AG09309 (cell line): ENCODE measurements around the gene NAT16.
A peak's percentile ranks its signal among the peaks of the same experiment; 100 is the strongest.
"Not testable (repeated sequence)": the region's sequence is repeated elsewhere in the genome, so short reads cannot be mapped to it uniquely, and the experiment has no call there.

Source experiments
- DNase-seq: peaks from one replicate; pipeline ENCODE4 v3.0.0-alpha.2; 2010; ENCODE audit warnings: low read depth
- H3K4me3 ChIP-seq: 2 replicates; pipeline ENCODE4 v1.5.1; 2011; ENCODE audit warnings: mild to moderate bottlenecking, low read depth, low read length, moderate library complexity; ENCODE audit not compliant: control insufficient read depth
- TF ChIP-seq, protein P1 (sequence below): IDR thresholded peaks from 2 replicates; pipeline ENCODE4 v1.5.1; 2011; ENCODE audit warnings: mild to moderate bottlenecking, low read depth, low read length, inconsistent platforms; ENCODE audit not compliant: insufficient read depth, control insufficient read depth; ENCODE audit errors: missing control alignments

NAT16 gene

DNA sequence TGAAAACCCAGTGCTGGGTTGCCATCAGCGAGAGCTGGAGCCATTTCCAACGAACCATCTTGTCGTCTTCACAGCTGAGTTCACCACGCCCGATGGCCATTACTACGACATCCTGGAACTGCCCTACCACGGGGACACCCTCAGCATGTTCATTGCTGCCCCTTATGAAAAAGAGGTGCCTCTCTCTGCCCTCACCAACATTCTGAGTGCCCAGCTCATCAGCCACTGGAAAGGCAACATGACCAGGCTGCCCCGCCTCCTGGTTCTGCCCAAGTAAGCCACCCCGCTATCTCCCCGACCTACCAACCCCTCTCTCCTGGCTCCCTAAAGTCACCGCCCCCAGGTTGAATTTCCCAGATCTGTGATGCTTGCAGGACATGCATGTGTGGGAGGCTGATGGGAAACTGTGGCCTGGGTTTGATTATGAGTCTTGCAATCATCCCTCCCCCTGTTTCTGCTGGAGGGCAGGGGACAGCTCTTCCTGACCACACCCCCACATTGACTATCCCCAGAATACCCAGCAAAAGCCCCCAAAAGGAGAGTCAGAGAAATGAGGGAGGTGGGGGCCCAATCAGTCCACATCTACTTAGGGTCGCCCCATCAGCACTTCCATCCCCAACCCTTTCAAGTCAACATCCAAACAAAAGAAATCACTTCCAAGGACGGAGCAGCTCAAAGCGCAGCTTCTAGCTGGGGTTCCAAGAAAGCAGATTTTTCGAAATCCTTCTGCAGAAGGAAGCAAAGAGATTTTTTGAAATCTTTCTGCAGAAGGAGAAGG, 46.3 kb downstream of the NAT16 start:
- TF ChIP-seq, protein P1, sequence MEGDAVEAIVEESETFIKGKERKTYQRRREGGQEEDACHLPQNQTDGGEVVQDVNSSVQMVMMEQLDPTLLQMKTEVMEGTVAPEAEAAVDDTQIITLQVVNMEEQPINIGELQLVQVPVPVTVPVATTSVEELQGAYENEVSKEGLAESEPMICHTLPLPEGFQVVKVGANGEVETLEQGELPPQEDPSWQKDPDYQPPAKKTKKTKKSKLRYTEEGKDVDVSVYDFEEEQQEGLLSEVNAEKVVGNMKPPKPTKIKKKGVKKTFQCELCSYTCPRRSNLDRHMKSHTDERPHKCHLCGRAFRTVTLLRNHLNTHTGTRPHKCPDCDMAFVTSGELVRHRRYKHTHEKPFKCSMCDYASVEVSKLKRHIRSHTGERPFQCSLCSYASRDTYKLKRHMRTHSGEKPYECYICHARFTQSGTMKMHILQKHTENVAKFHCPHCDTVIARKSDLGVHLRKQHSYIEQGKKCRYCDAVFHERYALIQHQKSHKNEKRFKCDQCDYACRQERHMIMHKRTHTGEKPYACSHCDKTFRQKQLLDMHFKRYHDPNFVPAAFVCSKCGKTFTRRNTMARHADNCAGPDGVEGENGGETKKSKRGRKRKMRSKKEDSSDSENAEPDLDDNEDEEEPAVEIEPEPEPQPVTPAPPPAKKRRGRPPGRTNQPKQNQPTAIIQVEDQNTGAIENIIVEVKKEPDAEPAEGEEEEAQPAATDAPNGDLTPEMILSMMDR: no peak
- peak overlapping the region; percentile 4; the same call in 1 of the 2 replicates for H3K4me3 ChIP-seq

DNA sequence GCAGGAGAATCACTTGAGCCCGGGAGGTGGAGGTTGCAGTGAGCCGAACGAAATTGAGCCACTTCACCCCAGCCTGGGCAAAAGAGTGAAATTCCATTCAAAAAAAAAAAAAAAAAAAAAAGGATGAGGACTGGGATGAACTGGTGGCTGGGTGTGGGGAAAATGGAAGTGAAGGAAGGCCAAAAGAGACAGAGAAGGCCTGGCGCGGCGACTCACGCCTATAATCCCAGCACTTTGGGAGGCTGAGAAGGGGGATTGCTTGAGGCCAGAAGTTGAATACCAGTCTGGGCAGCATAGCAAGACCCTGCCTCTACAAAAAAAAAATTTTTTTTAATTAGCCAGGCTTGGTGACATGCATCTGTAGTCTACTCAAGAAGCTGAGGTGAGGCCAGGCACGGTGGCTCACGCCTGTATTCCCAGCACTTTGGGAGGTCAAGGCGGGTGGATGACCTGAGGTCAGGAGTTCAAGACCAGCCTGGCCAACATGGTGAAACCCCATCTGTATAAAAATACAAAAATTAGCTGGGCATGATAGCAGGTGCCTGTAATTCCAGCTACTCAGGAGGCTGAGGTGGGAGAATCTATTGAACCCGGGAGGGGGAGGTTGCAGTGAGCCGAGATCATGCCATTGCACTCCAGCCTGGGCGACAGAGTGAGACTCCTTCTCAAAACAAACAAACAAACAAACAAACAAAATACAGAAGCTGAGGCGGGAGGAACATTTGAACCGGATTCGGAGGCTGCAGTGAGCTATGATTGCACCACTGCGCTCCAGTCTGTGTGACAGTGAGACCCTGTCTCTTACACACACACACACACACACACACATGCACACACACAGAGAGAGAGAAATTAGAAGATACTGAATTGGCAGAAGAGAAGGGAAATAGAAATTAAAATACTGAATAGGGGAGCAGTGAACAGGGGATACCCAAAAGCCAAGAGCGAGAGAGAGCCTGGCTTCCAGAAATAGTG, 47.2 kb downstream of the NAT16 start:
- DNase-seq, H3K4me3 ChIP-seq: not testable (repeated sequence)

More for the DNA sequence above, 46.3 kb downstream of the NAT16 start:
- no peak for DNase-seq

DNA sequence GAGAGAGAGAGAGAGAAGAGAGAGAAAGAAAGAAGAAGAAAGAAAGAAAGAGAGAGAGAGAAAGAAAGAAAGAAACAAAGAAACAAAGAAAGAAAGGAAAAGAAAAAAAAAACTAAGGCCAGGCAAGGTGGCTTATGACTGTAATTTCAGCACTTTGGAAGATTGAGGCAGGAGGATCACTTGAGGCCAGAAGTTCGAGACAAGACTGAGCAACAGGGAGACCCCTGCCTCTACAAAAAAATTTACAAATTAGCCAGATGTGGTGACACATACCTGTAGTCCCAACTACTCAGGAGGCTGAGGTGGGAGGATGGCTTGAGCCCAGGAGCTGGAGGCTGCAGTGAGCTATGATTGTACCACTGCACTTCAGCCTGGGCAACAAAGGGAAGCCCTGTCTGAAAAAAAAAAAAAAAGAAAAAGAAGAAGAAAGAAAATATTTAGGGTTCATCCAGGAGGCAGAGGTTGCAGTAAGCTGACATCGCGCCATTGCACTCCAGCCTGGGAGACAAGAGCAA, 50.4 kb downstream of the NAT16 start:
- TF ChIP-seq, protein P1: no peak
- no peak for DNase-seq
- no peak overlapping the region; the same call in 1 of the 2 replicates for H3K4me3 ChIP-seq

DNA sequence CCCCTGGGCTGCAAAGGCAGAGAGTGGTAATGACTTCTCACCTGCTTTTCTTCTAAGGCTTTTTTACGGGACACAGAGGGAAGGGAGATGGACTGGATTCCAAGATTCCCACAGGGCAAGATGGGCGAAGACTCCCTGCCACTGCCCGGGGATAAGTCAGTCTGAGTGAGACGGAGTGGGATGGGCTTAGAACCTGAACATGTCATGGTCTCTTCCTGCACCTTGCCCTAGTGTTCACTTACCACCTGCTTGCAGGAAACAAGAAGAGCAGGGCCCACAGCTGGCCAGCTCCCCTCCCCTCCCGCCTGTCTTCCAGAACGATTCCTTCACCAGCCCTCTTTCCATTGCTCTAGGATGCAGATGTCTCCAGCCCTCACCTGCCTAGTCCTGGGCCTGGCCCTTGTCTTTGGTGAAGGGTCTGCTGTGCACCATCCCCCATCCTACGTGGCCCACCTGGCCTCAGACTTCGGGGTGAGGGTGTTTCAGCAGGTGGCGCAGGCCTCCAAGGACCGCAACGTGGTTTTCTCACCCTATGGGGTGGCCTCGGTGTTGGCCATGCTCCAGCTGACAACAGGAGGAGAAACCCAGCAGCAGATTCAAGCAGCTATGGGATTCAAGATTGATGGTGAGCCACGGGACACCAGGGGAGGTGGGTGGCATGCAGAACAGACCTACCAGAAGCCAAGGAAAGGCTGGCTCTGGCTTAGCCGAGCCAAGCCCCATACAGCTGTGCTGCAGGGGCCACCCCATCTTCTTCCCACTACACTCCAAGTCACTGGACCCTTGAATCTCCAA, 51.9 kb downstream of the NAT16 start:
- H3K4me3 ChIP-seq: peak overlapping the region; percentile 91
- no peak for DNase-seq
- TF ChIP-seq, protein P1: no peak

DNA sequence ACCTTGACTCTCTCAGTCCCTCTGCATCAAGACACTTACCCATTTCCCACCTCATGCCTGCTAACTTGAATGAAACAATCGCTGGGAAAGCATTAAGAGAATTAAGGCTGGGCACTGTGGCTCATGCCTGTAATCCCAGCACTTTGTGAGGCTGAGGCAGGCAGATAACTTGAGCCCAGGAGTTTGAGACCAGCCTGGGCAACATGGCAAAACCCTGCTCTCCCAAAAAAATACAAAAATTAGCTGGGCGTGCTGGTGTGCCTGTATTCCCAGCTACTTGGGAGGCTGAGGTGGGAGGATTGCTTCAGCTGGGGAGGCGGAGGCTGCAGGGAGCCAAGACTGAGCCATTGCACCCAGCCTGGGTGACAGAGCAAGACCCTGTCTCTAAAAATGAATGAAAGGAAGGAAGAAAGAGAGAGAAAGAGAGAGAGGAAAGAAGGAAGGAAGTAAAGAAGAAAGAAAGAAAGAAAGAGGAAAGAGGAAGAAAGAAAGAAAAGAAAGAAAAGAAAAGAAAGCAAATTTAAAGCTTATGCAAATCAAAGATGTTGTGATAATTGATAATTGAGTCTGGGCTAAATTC, 52.5 kb downstream of the NAT16 start:
- no peak for DNase-seq
- TF ChIP-seq, protein P1: no peak
- peak overlapping the region; percentile 91 for H3K4me3 ChIP-seq

DNA sequence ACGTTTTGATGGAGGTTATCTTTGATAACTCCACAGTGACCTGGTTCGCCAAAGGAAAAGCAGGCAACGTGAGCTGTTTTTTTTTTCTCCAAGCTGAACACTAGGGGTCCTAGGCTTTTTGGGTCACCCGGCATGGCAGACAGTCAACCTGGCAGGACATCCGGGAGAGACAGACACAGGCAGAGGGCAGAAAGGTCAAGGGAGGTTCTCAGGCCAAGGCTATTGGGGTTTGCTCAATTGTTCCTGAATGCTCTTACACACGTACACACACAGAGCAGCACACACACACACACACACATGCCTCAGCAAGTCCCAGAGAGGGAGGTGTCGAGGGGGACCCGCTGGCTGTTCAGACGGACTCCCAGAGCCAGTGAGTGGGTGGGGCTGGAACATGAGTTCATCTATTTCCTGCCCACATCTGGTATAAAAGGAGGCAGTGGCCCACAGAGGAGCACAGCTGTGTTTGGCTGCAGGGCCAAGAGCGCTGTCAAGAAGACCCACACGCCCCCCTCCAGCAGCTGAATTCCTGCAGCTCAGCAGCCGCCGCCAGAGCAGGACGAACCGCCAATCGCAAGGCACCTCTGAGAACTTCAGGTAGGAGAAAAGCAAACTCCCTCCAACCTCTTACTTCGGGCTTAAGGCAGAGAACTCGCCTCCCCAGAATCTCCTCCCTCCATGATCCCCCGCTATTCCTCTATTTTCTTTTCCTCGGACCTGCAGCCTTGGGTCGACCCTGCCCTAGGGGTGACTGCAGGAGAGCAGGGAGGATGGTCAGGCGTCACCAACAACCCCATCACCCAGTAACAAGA, 53.2 kb downstream of the NAT16 start, which contains the start of gene SERPINE1:
Gene SERPINE1, plus strand, starts transcription at position 454 of the 809 bp plus-strand sequence. CDS start 1,290 bp downstream, outside the sequence.
- DNase-seq: peak; percentile 99
- TF ChIP-seq, protein P1: peak; percentile 40
- H3K4me3 ChIP-seq: peak within 1 kb of the TSS; percentile 91
